Activated naive CD4-positive, alpha-beta T cell treated with Interleukin-2 at 50 U/mL for 16 hours (primary cell): Measurements from ENCODE around the gene AMOTL1.

Experiments used
- DNase-seq: peaks from one replicate; pipeline ENCODE4 v3.0.0-alpha.2; 2020

Gene AMOTL1

GRCh38 chr11:94746721-94747120 lies 21.4 kb upstream of the AMOTL1 start:
- no peak for DNase-seq

- DNase-seq: no peak
Measured at GRCh38 chr11:94747146-94747545, 21.0 kb upstream of the AMOTL1 start.

GRCh38 chr11:94747601-94748041 lies 20.5 kb upstream of the AMOTL1 start:
- DNase-seq: no peak

- no peak for DNase-seq
Measured at GRCh38 chr11:94749369-94749768, 18.8 kb upstream of the AMOTL1 start.

- no peak for DNase-seq
Measured at GRCh38 chr11:94750319-94751217, 17.6 kb upstream of the AMOTL1 start.

- DNase-seq: no peak
Measured at GRCh38 chr11:94751218-94751609, 16.9 kb upstream of the AMOTL1 start.

- DNase-seq: no peak
Measured at GRCh38 chr11:94751786-94752185, 16.4 kb upstream of the AMOTL1 start.

- no peak for DNase-seq
Measured at GRCh38 chr11:94753630-94754029, 14.5 kb upstream of the AMOTL1 start.

GRCh38 chr11:94754335-94754734 lies 13.8 kb upstream of the AMOTL1 start:
- DNase-seq: no peak

- DNase-seq: no peak
Measured at GRCh38 chr11:94754819-94755218, 13.3 kb upstream of the AMOTL1 start.

- DNase-seq: no peak
Measured at GRCh38 chr11:94755494-94755893, 12.7 kb upstream of the AMOTL1 start.

GRCh38 chr11:94757037-94757735 lies 11.0 kb upstream of the AMOTL1 start:
- no peak for DNase-seq

- no peak for DNase-seq
Measured at GRCh38 chr11:94758666-94759065, 9.5 kb upstream of the AMOTL1 start.

GRCh38 chr11:94759522-94759921 lies 8.6 kb upstream of the AMOTL1 start:
- no peak for DNase-seq

- DNase-seq: no peak
Measured at GRCh38 chr11:94760296-94760695, 7.9 kb upstream of the AMOTL1 start.

GRCh38 chr11:94762208-94762607 lies 5.9 kb upstream of the AMOTL1 start:
- no peak for DNase-seq

- DNase-seq: no peak
Measured at GRCh38 chr11:94762995-94763394, 5.2 kb upstream of the AMOTL1 start.

GRCh38 chr11:94766713-94767206 lies 1.4 kb upstream of the AMOTL1 start:
- DNase-seq: no peak

- no peak for DNase-seq
Measured at GRCh38 chr11:94767291-94767690, 865 bp upstream of the AMOTL1 start.

GRCh38 chr11:94768602-94769541 lies 716 bp downstream of the AMOTL1 start:
- no peak for DNase-seq

- no peak for DNase-seq
Measured at GRCh38 chr11:94769880-94770279, 1.7 kb downstream of the AMOTL1 start.

- DNase-seq: no peak
Measured at GRCh38 chr11:94770563-94771120, 2.5 kb downstream of the AMOTL1 start.

- DNase-seq: no peak
Measured at GRCh38 chr11:94771390-94771789, 3.2 kb downstream of the AMOTL1 start.
